Right lobe of liver (tissue), 4 donors: Measurements from ENCODE around the gene CDON.

Source experiments
- POLR2A ChIP-seq: fragments of 450-650 bp; IDR thresholded peaks from one replicate; pipeline ENCODE4 v1.6.1; 2017; ENCODE audit warnings: antibody characterized with exemption, mild to moderate bottlenecking
- TF ChIP-seq, protein P1 (sequence below), 4 donors: fragments of 200-600 bp in 3 of 4; fragments of 450-650 bp in 1 of 4; IDR thresholded peaks; one replicate each; pipeline versions ENCODE4 v1.5.1 to v1.8.0; 2016 to 2022; ENCODE audit warnings: antibody characterized with exemption in 4 of 4, mild to moderate bottlenecking in 2 of 4
- donor health status: DM: no; HTN: no; CAD: no.
- donor health status: DM: no; HTN: no; CAD: no.
- donor health status: DM: no; HTN: yes; CAD: no.

DNA sequence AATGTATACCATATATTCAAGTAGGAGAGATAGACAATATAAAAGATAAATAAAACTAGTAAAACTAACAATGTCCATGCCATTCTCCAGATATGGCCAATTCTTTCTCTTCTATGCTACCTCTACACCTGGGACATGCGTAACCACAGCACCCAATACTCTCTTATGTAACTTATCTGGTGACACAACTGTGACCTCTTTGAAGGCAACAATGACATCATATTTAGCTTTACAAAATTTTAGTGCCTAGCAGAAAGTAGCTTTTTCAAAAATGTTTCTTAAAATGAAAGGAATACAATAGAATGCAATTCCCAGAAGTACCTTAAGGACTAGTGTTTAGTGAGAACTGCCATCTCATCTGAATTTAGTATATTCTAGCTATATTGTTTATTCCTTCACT, 36.8 kb downstream of the CDON start:
- TF ChIP-seq, protein P1, sequence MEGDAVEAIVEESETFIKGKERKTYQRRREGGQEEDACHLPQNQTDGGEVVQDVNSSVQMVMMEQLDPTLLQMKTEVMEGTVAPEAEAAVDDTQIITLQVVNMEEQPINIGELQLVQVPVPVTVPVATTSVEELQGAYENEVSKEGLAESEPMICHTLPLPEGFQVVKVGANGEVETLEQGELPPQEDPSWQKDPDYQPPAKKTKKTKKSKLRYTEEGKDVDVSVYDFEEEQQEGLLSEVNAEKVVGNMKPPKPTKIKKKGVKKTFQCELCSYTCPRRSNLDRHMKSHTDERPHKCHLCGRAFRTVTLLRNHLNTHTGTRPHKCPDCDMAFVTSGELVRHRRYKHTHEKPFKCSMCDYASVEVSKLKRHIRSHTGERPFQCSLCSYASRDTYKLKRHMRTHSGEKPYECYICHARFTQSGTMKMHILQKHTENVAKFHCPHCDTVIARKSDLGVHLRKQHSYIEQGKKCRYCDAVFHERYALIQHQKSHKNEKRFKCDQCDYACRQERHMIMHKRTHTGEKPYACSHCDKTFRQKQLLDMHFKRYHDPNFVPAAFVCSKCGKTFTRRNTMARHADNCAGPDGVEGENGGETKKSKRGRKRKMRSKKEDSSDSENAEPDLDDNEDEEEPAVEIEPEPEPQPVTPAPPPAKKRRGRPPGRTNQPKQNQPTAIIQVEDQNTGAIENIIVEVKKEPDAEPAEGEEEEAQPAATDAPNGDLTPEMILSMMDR (IDR thresholded peaks at IDR 0.05): no peak
- no peak for TF ChIP-seq POLR2A
